Esophagus squamous epithelium (tissue), 4 donors: ENCODE data around the gene NUBP1.

Experiments
- CTCF ChIP-seq, 6 experiments: fragments of 450-650 bp in 4 of 6; fragments of 200-600 bp in 2 of 6; sonication (generic) in 2 of 6; IDR thresholded peaks; one replicate each; pipeline ENCODE4 v1.5.1; 2016 to 2019; ENCODE audit warnings: antibody characterized with exemption in 6 of 6, mild to moderate bottlenecking in 4 of 6, moderate library complexity in 4 of 6
- POLR2A ChIP-seq, 4 donors: fragments of 450-650 bp; IDR thresholded peaks; one replicate each; pipeline ENCODE4 v1.6.1; 2017; ENCODE audit warnings: antibody characterized with exemption in 4 of 4, mild to moderate bottlenecking in 4 of 4, moderate library complexity in 3 of 4

- TF ChIP-seq CTCF (IDR thresholded peaks at IDR 0.05): no peak
- TF ChIP-seq POLR2A (IDR thresholded peaks at IDR 0.05): no peak
Measured at GRCh38 chr16:10808850-10809249, 65.2 kb downstream of the NUBP1 start.
